Measurements from ENCODE around the gene SLC38A9.
"Not testable (repeated sequence)": the region's sequence is repeated elsewhere in the genome, so short reads cannot be mapped to it uniquely, and the experiment has no call there.

SLC38A9 gene, protein sequence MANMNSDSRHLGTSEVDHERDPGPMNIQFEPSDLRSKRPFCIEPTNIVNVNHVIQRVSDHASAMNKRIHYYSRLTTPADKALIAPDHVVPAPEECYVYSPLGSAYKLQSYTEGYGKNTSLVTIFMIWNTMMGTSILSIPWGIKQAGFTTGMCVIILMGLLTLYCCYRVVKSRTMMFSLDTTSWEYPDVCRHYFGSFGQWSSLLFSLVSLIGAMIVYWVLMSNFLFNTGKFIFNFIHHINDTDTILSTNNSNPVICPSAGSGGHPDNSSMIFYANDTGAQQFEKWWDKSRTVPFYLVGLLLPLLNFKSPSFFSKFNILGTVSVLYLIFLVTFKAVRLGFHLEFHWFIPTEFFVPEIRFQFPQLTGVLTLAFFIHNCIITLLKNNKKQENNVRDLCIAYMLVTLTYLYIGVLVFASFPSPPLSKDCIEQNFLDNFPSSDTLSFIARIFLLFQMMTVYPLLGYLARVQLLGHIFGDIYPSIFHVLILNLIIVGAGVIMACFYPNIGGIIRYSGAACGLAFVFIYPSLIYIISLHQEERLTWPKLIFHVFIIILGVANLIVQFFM

DNA sequence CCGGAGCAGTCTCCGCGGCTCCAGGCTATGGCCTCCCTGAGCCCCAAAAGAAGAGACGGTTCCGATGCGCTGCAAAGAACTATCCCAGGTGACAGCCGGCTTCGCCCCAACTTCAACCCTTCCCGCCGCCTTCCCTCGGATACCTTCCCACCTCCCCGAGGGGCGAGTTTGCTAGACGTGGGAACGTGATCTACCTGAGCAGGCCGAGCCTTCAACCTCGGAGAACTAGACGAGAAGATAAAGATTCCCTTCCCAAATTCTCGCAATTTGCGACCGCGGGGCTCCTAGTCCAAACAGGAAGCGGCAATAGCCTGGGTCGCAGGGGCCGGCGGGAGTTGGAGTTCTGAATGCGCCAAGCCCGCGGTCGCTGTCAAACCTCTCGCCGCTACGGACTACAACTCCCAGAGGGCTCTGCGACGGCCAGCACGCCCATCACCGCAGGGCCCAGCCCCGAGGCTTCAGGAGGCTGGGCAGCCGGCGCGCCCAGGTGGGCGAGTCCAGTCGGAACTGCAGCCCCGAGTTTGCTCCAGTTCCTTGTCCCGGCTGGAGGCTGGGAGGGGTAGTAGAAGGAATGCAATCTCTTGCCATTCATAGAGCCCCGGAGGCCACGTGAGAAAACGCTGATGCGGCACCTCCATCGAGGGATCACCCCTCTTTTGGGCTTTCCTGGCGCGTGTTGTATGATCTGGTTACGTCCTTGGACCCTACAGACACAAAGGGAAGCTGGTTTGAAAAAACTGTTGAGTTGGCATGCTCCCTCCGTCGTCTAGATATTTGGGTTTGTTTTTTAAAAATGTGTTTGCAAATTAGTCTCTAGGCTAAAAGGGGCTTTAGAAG, at the start of gene SLC38A9:
Gene SLC38A9 (minus strand): TSS at position 302 of the 837 bp plus-strand sequence. CDS start 14,366 bp downstream, outside the sequence.
- TF ChIP-seq, protein P1, sequence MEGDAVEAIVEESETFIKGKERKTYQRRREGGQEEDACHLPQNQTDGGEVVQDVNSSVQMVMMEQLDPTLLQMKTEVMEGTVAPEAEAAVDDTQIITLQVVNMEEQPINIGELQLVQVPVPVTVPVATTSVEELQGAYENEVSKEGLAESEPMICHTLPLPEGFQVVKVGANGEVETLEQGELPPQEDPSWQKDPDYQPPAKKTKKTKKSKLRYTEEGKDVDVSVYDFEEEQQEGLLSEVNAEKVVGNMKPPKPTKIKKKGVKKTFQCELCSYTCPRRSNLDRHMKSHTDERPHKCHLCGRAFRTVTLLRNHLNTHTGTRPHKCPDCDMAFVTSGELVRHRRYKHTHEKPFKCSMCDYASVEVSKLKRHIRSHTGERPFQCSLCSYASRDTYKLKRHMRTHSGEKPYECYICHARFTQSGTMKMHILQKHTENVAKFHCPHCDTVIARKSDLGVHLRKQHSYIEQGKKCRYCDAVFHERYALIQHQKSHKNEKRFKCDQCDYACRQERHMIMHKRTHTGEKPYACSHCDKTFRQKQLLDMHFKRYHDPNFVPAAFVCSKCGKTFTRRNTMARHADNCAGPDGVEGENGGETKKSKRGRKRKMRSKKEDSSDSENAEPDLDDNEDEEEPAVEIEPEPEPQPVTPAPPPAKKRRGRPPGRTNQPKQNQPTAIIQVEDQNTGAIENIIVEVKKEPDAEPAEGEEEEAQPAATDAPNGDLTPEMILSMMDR (conservative IDR thresholded peaks at IDR 0.05; ENCODE audit: low read depth): no peak
- POLR2A ChIA-PET (ENCODE audit: low non-redundant PET): no interaction called here
- DNase-seq (ENCODE audit: low spot score): peak; percentile 96
- CTCF ChIA-PET: interaction anchor here (0.6 kb wide), 1 partner anchor 2000 kb away, joined by 3 read pairs; no protein-coding TSS in a partner anchor
- peak within 1 kb of the TSS; percentile 75 for H3K27ac ChIP-seq

DNA sequence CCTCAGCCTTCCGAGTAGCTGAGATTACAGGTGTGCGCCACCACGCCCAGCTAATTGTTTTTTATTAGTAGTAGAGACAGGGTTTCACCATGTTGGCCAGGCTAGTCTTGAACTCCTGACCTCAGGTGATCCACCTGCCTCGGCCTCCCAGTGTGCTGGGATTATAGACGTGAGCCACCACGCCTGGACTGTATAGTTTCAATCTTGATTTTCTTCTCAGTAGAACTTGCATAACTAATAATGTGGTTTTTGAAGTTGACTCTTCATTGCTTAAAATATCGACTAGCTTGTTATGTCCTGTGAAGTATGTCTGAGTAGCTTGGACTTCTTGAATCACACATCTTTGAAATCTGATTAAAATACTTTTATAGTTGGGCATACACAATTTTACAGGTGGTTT, 49.6 kb upstream of the SLC38A9 start:
- H3K27ac ChIP-seq; DNase-seq (ENCODE audit: low spot score); POLR2A ChIA-PET (ENCODE audit: low non-redundant PET); CTCF ChIA-PET: not testable (repeated sequence)

DNA sequence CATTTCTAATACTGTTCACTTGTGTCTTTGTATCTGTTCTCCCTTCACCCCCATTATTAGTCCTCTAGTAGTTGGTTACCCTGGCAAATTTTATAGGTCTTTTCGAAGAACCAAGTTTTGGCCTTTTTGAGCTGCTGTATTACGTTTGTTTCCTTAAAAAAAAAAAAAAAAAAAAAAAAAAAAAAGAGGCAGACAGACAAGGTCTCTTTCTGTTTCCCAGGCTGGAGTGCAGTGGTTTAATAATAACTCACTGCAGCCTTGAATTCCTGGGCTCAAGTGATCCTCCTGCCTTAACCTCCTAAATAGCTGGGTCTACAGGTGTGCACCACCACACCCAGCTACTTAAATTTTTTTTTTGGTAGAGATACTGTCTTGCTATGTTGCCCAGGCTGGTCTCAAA, 46.6 kb upstream of the SLC38A9 start:
- H3K27ac ChIP-seq: no peak overlapping the region
- DNase-seq (ENCODE audit: low spot score): no peak
- POLR2A ChIA-PET (ENCODE audit: low non-redundant PET): no interaction called here
- TF ChIP-seq, protein P1 (conservative IDR thresholded peaks at IDR 0.05; ENCODE audit: low read depth): no peak
- CTCF ChIA-PET: interaction anchor here (0.7 kb wide), 1 partner anchor 71 kb away, joined by 4 read pairs; no protein-coding TSS in a partner anchor

DNA sequence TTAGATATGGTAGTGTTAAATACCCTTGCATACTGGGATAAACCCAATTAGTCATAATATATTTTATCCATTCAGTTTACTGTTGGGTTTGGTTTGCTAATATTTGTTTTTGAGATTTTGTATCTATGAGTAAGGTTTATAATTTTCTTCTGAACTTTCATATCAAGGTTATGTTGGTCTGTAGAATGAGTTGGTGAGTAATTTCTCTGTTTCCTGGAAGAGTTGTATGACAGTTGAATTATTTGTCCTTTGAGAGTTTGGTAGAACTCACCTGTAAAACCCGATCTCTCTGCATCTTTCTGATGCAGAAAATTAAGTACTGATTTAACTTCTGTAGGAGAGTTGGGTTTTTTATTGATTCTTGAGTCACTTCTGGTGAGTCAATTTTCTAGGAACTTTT, 46.1 kb upstream of the SLC38A9 start:
- DNase-seq (ENCODE audit: low spot score): no peak
- ChIA-PET CTCF (no interaction called here), POLR2A (ENCODE audit: low non-redundant PET) (no interaction called here)
- TF ChIP-seq, protein P1 (conservative IDR thresholded peaks at IDR 0.05; ENCODE audit: low read depth): no peak
- no peak overlapping the region for H3K27ac ChIP-seq

DNA sequence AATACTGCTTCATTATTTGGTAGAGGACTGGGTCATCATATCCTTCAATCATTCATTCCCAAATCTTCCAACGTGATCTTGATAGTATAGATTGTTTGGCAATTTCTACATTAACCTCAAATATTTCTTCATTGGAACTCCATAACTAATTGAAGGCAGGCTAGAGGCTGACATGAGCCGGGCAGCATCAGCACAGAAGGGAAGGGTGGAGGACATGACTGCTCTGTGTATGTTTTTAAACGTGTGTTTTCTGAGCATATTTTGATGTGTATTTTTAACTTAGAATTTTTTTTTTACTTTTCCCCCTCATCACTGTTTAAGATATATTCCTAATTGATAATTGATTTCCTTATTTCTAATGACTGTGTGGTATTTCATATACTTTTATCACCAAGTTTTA, 38.4 kb upstream of the SLC38A9 start:
- CTCF ChIA-PET: no interaction called here
- TF ChIP-seq, protein P1 (conservative IDR thresholded peaks at IDR 0.05; ENCODE audit: low read depth): no peak

DNA sequence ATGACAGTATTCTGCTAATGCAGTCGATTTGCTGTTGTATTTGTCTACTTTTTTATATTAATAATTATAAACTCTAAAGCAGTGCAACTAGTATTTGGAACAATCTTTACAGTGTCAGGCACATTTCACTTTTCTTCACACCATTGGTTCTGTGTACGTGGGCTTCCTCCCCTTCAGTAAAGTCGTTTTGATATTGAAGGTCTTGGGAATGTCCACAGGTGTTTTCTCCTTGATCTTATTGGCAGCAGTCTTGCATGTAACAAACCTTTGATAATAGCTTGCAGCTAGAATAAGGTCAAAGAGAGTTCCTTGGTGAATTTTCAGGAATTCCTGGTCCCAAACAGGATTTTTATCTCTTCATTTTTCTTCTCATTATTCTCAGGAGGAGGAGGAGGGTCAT, 37.9 kb upstream of the SLC38A9 start:
- ChIA-PET CTCF (no interaction called here), POLR2A (ENCODE audit: low non-redundant PET) (no interaction called here)
- TF ChIP-seq, protein P1 (conservative IDR thresholded peaks at IDR 0.05; ENCODE audit: low read depth): no peak
- H3K27ac ChIP-seq: no peak overlapping the region
- DNase-seq (ENCODE audit: low spot score): no peak

More for the DNA sequence above, 38.4 kb upstream of the SLC38A9 start:
- POLR2A ChIA-PET (ENCODE audit: low non-redundant PET): no interaction called here
- H3K27ac ChIP-seq: no peak overlapping the region
- no peak for DNase-seq (ENCODE audit: low spot score)

Measured in RWPE1 (cell line).